Caco-2 (cell line): ENCODE data around the gene PEX6. TPM values are rescaled to one million over a fixed set of nuclear protein-coding genes. Genes with fewer than 3 reads are reported as not detected.

Experiments used
- Bru-seq: library from RNA; stranded (reverse); fragments of 400-500 nt; gene quantifications from one replicate; lab custom pipeline; 2021; lab: Mats Ljungman, UMichigan
- BruChase-seq, 2 experiments: library from RNA; stranded (reverse); fragments of 400-500 nt; gene quantifications; one replicate each; lab custom pipeline; 2021; lab: Mats Ljungman, UMichigan
- BruUV-seq: library from RNA; stranded (reverse); fragments of 400-500 nt; replicated peaks from 2 replicates; lab custom pipeline; 2021; lab: Mats Ljungman, UMichigan
- CTCF ChIA-PET: fragments of 300-600 bp; sonication (Branson Sonifier 250); formaldehyde crosslinking; loops from one replicate; lab custom pipeline; 2022; ENCODE audit warnings: antibody characterized with exemption; lab: Charles Lee
- POLR2A ChIA-PET: fragments of 300-600 bp; sonication (Branson Sonifier 250); formaldehyde crosslinking; loops from one replicate; lab custom pipeline; 2022; ENCODE audit warnings: antibody characterized with exemption; lab: Charles Lee
- DNase-seq, 2 experiments: peaks; one replicate each; pipeline versions ENCODE4 v3.0.0 to v3.0.0-alpha.2; 2020 to 2022
- H3K27me3 ChIP-seq: replicated peaks from 2 replicates; pipeline ENCODE4 v1.6.0; 2011; ENCODE audit warnings: low read length; ENCODE audit not compliant: control insufficient read depth, insufficient read depth
- H3K36me3 ChIP-seq: 2 replicates; pipeline ENCODE4 v1.5.1; 2011; ENCODE audit warnings: low read length; ENCODE audit not compliant: control insufficient read depth, insufficient read depth
- H3K4me1 ChIP-seq: fragments of 250-450 bp; sonication (Bioruptor Pico); 2 replicates; pipeline ENCODE4 v1.5.1; 2020; ENCODE audit warnings: mild to moderate bottlenecking
- H3K4me3 ChIP-seq: 2 replicates; pipeline ENCODE4 v1.5.1; 2011; ENCODE audit warnings: low read depth, mild to moderate bottlenecking, control low read depth, low read length
- H3K9me3 ChIP-seq: fragments of 250-450 bp; sonication (Bioruptor Pico); 2 replicates; pipeline ENCODE4 v1.5.1; 2020; ENCODE audit warnings: mild to moderate bottlenecking, moderate library complexity
- H3K27ac Mint-ChIP-seq: one replicate; pipeline ENCODE4 v1.8.0; 2022; ENCODE audit warnings: mixed read lengths; ENCODE audit not compliant: unreplicated experiment
- H3K27me3 Mint-ChIP-seq: one replicate; pipeline ENCODE4 v1.8.0; 2022; ENCODE audit warnings: mixed read lengths; ENCODE audit not compliant: insufficient read depth, unreplicated experiment
- H3K36me3 Mint-ChIP-seq: one replicate; pipeline ENCODE4 v1.8.0; 2022; ENCODE audit warnings: mild to moderate bottlenecking, mixed read lengths; ENCODE audit not compliant: insufficient read depth, unreplicated experiment
- H3K4me1 Mint-ChIP-seq: one replicate; pipeline ENCODE4 v1.8.0; 2022; ENCODE audit warnings: low read depth, mixed read lengths; ENCODE audit not compliant: unreplicated experiment
- H3K4me3 Mint-ChIP-seq: one replicate; pipeline ENCODE4 v1.8.0; 2022; ENCODE audit warnings: mild to moderate bottlenecking, moderate library complexity, mixed read lengths; ENCODE audit not compliant: unreplicated experiment
- H3K9me3 Mint-ChIP-seq: one replicate; pipeline ENCODE4 v1.8.0; 2022; ENCODE audit warnings: mixed read lengths; ENCODE audit not compliant: unreplicated experiment
- intact Hi-C: fragments of 100-400 bp; cut with micrococcal nuclease; formaldehyde crosslinking; loops from one replicate; pipeline ENCODE4 v1.10.0; 2022; ENCODE audit not compliant: unreplicated experiment
- long read RNA-seq: library from polyadenylated mRNA; stranded (forward); transcript quantifications from one replicate; pipeline ENCODE4 v2.0.0, GENCODE V29; 2022
- total RNA-seq: library from RNA; stranded (reverse); gene quantifications from 2 replicates; pipeline ENCODE4 v1.2.3, GENCODE V29; 2022
- TF ChIP-seq, protein P1 (sequence below), 2 experiments: fragments of 200-600 bp in 1 of 2; IDR thresholded peaks; 1 replicate in 1 of 2; 2 replicates in 1 of 2; pipeline versions ENCODE4 v1.5.1 to v1.8.0; 2011 to 2022; ENCODE audit warnings: antibody characterized with exemption in 1 of 2, control low read depth in 1 of 2, inconsistent platforms in 1 of 2, low read depth in 1 of 2, low read length in 1 of 2, mild to moderate bottlenecking in 1 of 2, moderate library complexity in 1 of 2; ENCODE audit not compliant: insufficient read depth in 1 of 2, severe bottlenecking in 1 of 2, unreplicated experiment in 1 of 2

The PEX6 gene, protein sequence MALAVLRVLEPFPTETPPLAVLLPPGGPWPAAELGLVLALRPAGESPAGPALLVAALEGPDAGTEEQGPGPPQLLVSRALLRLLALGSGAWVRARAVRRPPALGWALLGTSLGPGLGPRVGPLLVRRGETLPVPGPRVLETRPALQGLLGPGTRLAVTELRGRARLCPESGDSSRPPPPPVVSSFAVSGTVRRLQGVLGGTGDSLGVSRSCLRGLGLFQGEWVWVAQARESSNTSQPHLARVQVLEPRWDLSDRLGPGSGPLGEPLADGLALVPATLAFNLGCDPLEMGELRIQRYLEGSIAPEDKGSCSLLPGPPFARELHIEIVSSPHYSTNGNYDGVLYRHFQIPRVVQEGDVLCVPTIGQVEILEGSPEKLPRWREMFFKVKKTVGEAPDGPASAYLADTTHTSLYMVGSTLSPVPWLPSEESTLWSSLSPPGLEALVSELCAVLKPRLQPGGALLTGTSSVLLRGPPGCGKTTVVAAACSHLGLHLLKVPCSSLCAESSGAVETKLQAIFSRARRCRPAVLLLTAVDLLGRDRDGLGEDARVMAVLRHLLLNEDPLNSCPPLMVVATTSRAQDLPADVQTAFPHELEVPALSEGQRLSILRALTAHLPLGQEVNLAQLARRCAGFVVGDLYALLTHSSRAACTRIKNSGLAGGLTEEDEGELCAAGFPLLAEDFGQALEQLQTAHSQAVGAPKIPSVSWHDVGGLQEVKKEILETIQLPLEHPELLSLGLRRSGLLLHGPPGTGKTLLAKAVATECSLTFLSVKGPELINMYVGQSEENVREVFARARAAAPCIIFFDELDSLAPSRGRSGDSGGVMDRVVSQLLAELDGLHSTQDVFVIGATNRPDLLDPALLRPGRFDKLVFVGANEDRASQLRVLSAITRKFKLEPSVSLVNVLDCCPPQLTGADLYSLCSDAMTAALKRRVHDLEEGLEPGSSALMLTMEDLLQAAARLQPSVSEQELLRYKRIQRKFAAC
- 6.9 and 8.2 TPM in 2 replicates for total RNA-seq
- Bru-seq, nascent RNA = percentile 57 among the genes with signal in this experiment
- percentile 54 among the genes with signal in this experiment for BruChase-seq, experiment 1, labeled RNA remaining after a 2-hour chase
- BruChase-seq, experiment 2, labeled RNA remaining after a 6-hour chase = percentile 57 among the genes with signal in this experiment
- long read RNA-seq, transcript PEX6-202 (17 exons, 3,478 nt) = major isoform, 9 of 26 reads
- long read RNA-seq, partial matches to known transcripts = 3 of 26 reads
- long read RNA-seq, other reads (novel, unspliced or antisense) = 14 of 26 reads

DNA sequence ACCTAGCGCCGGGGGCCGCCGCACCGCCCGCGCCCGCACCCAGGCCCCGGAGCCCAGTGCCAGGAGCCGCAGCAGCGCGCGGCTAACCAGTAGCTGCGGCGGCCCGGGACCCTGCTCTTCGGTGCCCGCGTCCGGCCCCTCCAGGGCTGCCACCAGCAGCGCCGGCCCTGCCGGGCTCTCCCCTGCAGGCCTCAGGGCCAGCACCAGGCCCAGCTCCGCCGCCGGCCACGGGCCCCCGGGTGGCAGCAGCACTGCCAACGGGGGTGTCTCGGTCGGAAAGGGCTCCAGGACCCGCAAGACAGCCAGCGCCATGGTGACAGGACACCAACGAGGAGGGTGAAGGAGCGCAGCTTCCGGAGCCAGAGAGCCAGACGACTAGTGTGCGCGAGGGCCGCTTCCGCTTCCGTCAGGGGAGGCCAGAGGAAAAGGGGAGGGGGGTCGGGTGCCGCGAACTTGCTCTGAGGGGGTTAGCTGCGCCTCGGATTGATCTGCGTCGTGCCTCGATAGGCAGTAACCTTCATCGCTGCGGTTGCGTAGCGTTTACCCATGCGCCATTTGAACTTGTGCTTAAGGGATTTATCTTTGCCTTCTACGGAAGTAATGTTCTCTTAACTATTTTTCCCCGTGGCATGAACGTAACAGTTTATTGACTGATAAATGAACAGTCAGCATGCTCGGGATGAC is at the start of gene PEX6:
Gene PEX6 (minus strand): TSS at position 343 of the 684 bp plus-strand sequence. CDS start 31 bp downstream, at position 312.
- TF ChIP-seq, protein P1, sequence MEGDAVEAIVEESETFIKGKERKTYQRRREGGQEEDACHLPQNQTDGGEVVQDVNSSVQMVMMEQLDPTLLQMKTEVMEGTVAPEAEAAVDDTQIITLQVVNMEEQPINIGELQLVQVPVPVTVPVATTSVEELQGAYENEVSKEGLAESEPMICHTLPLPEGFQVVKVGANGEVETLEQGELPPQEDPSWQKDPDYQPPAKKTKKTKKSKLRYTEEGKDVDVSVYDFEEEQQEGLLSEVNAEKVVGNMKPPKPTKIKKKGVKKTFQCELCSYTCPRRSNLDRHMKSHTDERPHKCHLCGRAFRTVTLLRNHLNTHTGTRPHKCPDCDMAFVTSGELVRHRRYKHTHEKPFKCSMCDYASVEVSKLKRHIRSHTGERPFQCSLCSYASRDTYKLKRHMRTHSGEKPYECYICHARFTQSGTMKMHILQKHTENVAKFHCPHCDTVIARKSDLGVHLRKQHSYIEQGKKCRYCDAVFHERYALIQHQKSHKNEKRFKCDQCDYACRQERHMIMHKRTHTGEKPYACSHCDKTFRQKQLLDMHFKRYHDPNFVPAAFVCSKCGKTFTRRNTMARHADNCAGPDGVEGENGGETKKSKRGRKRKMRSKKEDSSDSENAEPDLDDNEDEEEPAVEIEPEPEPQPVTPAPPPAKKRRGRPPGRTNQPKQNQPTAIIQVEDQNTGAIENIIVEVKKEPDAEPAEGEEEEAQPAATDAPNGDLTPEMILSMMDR (IDR thresholded peaks at IDR 0.05; ENCODE audit: insufficient read depth in 1 of 2, low read depth in 1 of 2, low read length in 1 of 2, severe bottlenecking in 1 of 2, unreplicated experiment in 1 of 2) = no peak
- BruUV-seq = no TSS peak
- Mint-ChIP-seq H3K27ac (peak within 1 kb of the TSS; percentile 86), H3K36me3 (peaks cover 21% of the 10 kb centered on the region), H3K4me3 (peak within 1 kb of the TSS; percentile 83), H3K27me3 (no peaks in the 10 kb centered on the region), H3K9me3 (no peaks in the 10 kb centered on the region), H3K4me1 (peaks cover 10% of the 10 kb centered on the region)
- Histone ChIP-seq H3K4me1 (no peaks in the 10 kb centered on the region), H3K36me3 (no peaks in the 10 kb centered on the region), H3K9me3 (no peaks in the 10 kb centered on the region), H3K27me3 (no peaks in the 10 kb centered on the region), H3K4me3 (peak within 1 kb of the TSS; percentile 73)
- intact Hi-C loops = loop anchor here (1.0 kb wide), 1 partner anchor 50 kb away; the partner anchor contains the start of gene CNPY3
- CTCF ChIA-PET = interaction anchor here (0.7 to 1.0 kb wide), 3 partner anchors 19 to 165 kb away, joined by 3 to 4 read pairs (median 4); partner anchors contain the start of genes GNMT, KLHDC3 and MEA1
- DNase-seq = peak; percentile 88 to 91
- POLR2A ChIA-PET = interaction anchor here (0.8 to 2.0 kb wide), 5 partner anchors 14 to 81 kb away, joined by 3 to 10 read pairs (median 3); partner anchors contain the start of genes CNPY3, CUL7 and KLC4

DNA sequence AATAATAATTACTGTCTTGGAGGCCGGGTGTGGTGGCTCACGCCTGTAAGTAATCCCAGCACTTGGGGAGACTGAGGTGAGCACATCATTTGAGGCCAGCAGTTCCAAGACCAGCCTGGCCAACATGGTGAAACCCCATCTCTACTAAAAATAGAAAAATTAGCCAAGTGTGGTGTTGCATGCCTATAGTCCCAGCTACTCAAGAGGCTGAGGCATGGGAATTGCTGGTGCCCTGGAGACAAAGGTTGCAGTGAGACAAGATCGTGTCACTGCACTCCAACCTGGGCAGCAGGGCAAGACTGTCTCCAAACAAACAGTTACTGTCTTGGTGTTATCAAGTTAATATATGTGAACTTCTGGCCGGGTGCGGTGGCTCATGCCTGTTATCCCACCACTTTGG is 47.4 kb upstream of the PEX6 start:
- Mint-ChIP-seq H3K27ac (no peak overlapping the region), H3K4me3 (no peak overlapping the region), H3K9me3 (no peaks in the 10 kb centered on the region), H3K4me1 (no peaks in the 10 kb centered on the region), H3K27me3 (no peaks in the 10 kb centered on the region), H3K36me3 (peaks cover 88% of the 10 kb centered on the region)
- POLR2A ChIA-PET = interaction anchor here (0.6 kb wide), 1 partner anchor 32 kb away, joined by 4 read pairs; no protein-coding TSS in a partner anchor
- Histone ChIP-seq H3K27me3 (no peaks in the 10 kb centered on the region), H3K9me3 (no peaks in the 10 kb centered on the region), H3K4me1 (0 out of 2 replicates have a peak, but pooled peaks cover 3% of the 10 kb centered on the region), H3K4me3 (no peak overlapping the region), H3K36me3 (peaks cover 3% of the 10 kb centered on the region; the same call in 1 of the 2 replicates)
- BruUV-seq = no TSS peak
- intact Hi-C loops = no loop called here
- no peak for DNase-seq
- CTCF ChIA-PET = no interaction called here
- TF ChIP-seq, protein P1 (IDR thresholded peaks at IDR 0.05; ENCODE audit: insufficient read depth in 1 of 2, low read depth in 1 of 2, low read length in 1 of 2, severe bottlenecking in 1 of 2, unreplicated experiment in 1 of 2) = no peak
